Measurements from ENCODE around the gene HDAC9.

GRCh38 chr7:18796216-18796615 is 300.7 kb downstream of the HDAC9 start:
- TF ChIP-seq CTCF (IDR thresholded peaks at IDR 0.05; ENCODE audit: low read depth, low read length) (no peak), EZH2phosphoT487 (IDR thresholded peaks at IDR 0.05; ENCODE audit: low read depth) (no peak)

Data from OCI-LY3 (cell line).